GM06990 (cell line): ENCODE results near the gene FASLG.

Experiments
- DNase-seq: peaks from one replicate; pipeline ENCODE4 v3.0.0-alpha.2; 2011; ENCODE audit not compliant: insufficient read length; ENCODE audit errors: extremely low read depth
- H3K27me3 ChIP-seq: replicated peaks from 2 replicates; pipeline ENCODE4 v1.6.0; 2011; ENCODE audit warnings: low read length; ENCODE audit not compliant: control insufficient read depth, insufficient read depth
- H3K36me3 ChIP-seq: 2 replicates; pipeline ENCODE4 v1.5.1; 2011; ENCODE audit warnings: low read length; ENCODE audit not compliant: control insufficient read depth, insufficient read depth
- H3K4me3 ChIP-seq: replicated peaks from 2 replicates; pipeline ENCODE4 v1.5.1; 2011; ENCODE audit warnings: low read depth, mild to moderate bottlenecking, control low read depth, low read length
- TF ChIP-seq, protein P1 (sequence below): IDR thresholded peaks from 2 replicates; pipeline ENCODE4 v1.5.1; 2011; ENCODE audit warnings: low read length, control low read depth, mild to moderate bottlenecking, inconsistent platforms; ENCODE audit not compliant: insufficient read depth, poor library complexity, severe bottlenecking

Gene FASLG

DNA sequence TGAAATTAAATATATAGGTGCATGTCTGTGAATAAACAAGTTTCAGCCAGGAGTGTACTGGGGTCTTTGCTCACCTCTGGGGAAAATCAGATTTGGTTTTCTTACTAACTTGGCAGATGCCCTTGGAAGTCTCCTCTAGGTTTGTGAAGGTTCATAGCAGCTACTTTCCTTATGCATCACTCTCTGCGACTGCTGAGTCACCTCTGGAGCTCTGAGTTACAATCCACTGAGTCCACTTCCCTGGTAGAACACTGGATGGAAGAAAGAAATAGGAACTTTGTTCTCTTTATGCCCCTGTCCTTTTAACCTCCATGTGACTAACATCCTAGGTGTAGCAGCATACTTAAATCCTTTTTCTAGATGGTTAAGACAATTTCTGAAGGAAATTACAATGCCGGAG lies 4.4 kb upstream of the FASLG start:
- DNase-seq = no peak
- H3K4me3 ChIP-seq = no peak overlapping the region
- H3K27me3 ChIP-seq = no peaks in the 10 kb centered on the region; the same call in 1 of the 2 replicates
- TF ChIP-seq, protein P1, sequence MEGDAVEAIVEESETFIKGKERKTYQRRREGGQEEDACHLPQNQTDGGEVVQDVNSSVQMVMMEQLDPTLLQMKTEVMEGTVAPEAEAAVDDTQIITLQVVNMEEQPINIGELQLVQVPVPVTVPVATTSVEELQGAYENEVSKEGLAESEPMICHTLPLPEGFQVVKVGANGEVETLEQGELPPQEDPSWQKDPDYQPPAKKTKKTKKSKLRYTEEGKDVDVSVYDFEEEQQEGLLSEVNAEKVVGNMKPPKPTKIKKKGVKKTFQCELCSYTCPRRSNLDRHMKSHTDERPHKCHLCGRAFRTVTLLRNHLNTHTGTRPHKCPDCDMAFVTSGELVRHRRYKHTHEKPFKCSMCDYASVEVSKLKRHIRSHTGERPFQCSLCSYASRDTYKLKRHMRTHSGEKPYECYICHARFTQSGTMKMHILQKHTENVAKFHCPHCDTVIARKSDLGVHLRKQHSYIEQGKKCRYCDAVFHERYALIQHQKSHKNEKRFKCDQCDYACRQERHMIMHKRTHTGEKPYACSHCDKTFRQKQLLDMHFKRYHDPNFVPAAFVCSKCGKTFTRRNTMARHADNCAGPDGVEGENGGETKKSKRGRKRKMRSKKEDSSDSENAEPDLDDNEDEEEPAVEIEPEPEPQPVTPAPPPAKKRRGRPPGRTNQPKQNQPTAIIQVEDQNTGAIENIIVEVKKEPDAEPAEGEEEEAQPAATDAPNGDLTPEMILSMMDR = no peak
- no peaks in the 10 kb centered on the region for H3K36me3 ChIP-seq

DNA sequence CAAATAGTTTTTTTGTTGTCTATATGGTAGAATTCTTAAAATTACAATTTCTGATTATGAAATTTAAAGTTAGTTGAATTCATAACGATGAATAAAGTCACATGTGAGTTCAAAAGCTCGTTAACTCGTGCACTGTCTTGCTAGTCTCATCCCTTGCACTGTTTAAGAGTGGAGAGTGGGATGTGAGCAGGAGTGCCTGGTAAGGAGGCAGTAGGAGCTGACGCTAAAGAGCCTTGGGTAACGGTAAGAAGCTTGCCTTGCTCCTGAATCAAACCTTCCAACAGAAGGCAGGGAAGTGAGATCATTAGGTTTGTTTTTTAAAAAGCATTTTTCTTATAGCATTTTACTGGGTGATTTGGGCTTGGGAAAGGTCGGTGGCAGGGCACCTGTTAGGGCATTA lies 2.3 kb upstream of the FASLG start:
- no peaks in the 10 kb centered on the region; the same call in 1 of the 2 replicates for H3K27me3 ChIP-seq
- H3K4me3 ChIP-seq = no peak overlapping the region
- TF ChIP-seq, protein P1 = no peak
- no peaks in the 10 kb centered on the region for H3K36me3 ChIP-seq
- no peak for DNase-seq

DNA sequence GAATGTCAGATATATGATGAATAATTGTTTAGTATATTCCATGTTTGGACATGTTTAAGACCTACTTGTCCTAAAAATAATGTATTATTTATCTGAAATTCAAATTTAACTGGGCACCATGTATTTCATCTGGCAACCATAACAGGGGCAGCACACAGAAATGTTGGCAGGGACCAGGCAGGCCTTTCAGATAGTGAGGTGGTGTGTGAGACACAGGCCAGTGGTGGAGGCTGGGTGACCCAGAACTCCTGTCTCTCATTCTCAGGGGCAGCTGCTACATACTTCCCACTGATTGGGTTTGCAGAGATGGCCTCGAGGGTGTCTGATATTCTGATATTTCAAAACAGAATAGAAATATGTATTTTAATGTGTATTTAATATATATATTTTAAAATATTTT lies 1.3 kb upstream of the FASLG start:
- DNase-seq = no peak
- H3K27me3 ChIP-seq = no peaks in the 10 kb centered on the region; the same call in 1 of the 2 replicates
- no peaks in the 10 kb centered on the region for H3K36me3 ChIP-seq
- TF ChIP-seq, protein P1 = no peak
- H3K4me3 ChIP-seq = no peak overlapping the region

DNA sequence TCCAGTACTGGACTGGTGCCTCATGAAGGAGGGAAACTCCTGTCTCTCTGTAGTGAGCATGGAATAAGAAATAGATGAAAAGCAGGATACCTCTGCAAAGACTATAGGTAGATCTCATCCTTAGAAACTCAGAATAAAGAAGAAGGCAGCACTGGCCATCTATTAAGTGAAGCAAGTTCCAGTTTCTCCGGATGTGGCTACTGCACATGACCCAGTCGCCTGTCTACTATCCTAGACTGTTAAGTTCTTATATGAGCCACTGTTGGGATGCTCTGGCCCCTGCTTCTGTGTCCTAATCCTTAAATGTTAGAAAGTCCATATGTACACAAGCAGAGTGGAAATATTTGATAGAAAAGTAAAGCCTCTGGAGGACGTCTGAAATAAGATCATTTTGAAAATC lies 2.2 kb downstream of the FASLG start:
- no peak for DNase-seq

DNA sequence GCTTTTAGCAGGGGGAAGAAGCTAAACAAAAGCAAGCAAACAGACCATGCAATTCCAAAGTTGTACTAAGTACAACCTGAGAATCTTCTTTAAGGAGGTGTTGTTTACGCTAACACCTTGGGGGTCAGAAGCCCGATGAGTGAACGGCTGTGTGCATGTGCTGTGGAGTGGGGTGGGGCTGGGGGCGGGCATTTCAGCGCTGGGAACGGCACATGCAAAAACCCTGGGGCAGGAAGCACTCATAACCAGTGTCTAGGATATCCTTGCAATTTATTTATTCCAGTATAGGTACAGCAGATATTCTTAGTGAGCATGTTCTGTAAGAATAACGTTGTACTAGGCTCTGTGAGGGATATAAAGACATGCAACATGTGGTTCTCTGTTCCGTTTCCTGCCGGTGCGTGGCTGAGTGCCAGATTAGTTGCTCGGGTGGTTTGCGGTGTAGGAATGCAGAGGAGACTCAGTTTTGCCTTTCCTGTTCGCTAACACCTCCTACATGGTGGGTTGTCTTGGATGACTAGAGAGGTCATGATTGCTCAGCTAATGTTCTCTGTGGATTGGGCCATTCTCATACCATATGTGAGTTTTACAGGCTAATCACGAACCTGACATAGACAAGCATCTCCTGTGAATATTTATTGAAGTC lies 3.7 kb downstream of the FASLG start:
- peak; percentile 60 for DNase-seq

More for the DNA sequence above, 2.2 kb downstream of the FASLG start:
- Histone ChIP-seq H3K4me3 (no peak overlapping the region), H3K27me3 (no peaks in the 10 kb centered on the region), H3K36me3 (no peaks in the 10 kb centered on the region)
- TF ChIP-seq, protein P1 = no peak

More for the DNA sequence above, 3.7 kb downstream of the FASLG start:
- TF ChIP-seq, protein P1 = no peak
- Histone ChIP-seq H3K27me3 (no peaks in the 10 kb centered on the region), H3K36me3 (no peaks in the 10 kb centered on the region), H3K4me3 (no peak overlapping the region)
